HG03521 (cell line): ENCODE data around the gene PDE4D.

Source experiments
- ATAC-seq: cut with Tn5 transposase; IDR thresholded peaks from one replicate; pipeline ENCODE4 v1.9.1; 2021; ENCODE audit warnings: mild to moderate bottlenecking, moderate library complexity; ENCODE audit not compliant: unreplicated experiment

Gene PDE4D

DNA sequence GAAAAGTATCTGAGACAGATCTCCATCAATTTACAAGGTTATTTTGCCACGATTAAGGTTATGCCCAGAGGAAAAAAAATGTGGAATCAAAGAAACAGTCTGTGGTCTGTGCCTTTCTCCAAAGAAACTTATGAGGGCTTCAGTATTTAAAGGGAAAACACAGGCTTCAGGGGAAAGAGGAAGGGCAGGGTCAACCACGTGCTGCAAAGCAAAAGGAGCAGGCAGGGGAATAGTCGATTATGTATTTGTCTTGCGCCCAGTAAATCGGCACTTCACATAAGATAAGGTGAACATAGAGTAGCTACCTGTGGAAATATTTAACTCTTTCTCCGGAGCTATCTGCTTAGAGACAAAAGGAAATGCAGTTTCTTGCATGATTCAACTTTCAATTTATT lies 967.0 kb downstream of the PDE4D start:
- ATAC-seq: no peak

GRCh38 chr5:58925627-58926540 lies 967.6 kb downstream of the PDE4D start:
- no peak for ATAC-seq

DNA sequence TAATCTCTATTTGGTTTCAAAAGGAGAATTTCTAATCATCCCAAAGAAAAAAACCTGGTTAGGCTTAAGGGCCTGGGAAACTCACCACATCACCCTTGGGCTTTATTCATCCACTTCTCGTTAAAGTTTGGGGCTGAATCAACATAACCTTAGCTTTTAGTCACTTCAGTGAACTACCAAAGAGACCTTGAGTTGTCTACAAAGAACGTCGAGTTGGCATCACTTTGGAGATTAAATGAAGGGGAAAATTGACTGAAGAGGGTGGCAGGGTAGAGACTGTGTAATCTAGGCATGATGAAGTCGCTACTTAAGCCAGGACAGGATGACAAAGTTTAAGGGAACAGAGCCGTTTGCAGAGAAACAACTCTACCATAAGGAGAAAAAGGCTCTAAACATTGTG lies 969.2 kb downstream of the PDE4D start:
- no peak for ATAC-seq

DNA sequence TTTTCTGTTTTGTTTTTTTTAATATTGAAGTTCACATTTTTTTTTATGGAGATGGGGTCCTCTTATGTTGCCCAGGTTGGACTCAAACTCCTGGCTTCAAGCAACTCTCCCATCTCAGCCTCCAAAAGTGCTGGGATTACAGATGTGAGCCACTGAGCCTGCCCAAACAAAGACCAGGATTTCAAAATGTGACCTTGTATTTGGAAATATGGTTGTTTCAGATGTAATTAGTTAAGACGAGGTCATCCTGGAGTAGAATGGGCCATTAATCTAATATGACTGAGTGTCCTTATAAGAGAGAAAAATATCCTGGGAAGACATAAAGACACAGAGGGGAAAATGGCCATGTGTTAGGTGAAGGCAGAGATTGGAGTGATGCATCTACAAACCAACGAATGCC lies 970.2 kb downstream of the PDE4D start:
- ATAC-seq: no peak

- no peak for ATAC-seq
Observed at GRCh38 chr5:58922461-58923171, 970.9 kb downstream of the PDE4D start.

DNA sequence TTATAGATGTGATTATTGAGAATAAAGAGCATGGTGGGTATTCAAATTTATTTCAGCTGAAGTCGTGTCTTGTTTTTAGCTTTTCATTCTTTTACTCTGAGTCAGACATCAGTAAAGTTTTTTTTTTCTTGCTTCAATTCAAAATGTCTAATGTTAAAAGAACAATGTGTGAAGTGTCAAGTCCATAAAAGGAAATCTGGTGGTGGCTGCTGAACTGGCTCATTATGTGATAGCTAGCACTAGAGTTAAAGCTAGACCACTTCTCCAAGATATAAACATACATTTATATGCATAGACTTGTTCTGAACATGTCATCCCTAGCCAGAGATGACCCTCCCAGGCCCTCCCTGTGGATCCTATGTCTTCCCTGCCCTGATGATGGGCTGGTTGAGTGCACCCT lies 972.4 kb downstream of the PDE4D start:
- ATAC-seq: no peak

- ATAC-seq: no peak
Observed at GRCh38 chr5:58919833-58920232, 973.7 kb downstream of the PDE4D start.
